B cell (primary cell): Measurements from ENCODE around the gene TNN. TPM values are rescaled to one million over a fixed set of nuclear protein-coding genes. Genes with fewer than 3 reads are reported as not detected.

ENCODE experiments used
- ATAC-seq: fragments of 200-7000 bp; cut with Tn5 transposase; one replicate; pipeline ENCODE4 v1.10.0; 2021; ENCODE audit warnings: low read depth, mild to moderate bottlenecking, moderate number of reproducible peaks, moderate library complexity
- CTCF ChIA-PET: fragments of 350-600 bp; sonication (Branson Sonifier 250); formaldehyde crosslinking; loops from one replicate; lab custom pipeline; 2021; ENCODE audit warnings: antibody characterized with exemption, inconsistent platforms; lab: Charles Lee
- POLR2A ChIA-PET: fragments of 350-600 bp; sonication (Branson Sonifier 250); formaldehyde crosslinking; loops from one replicate; lab custom pipeline; 2021; ENCODE audit warnings: antibody characterized with exemption; lab: Charles Lee
- DNase-seq: peaks from one replicate; pipeline ENCODE4 v3.0.0; 2013
- H2AFZ ChIP-seq: 2 replicates; pipeline ENCODE4 v1.6.1; 2012; ENCODE audit warnings: mild to moderate bottlenecking, low read depth, low read length; ENCODE audit not compliant: insufficient read depth, poor library complexity, severe bottlenecking
- H3K27ac ChIP-seq, 2 donors: 1 replicate in 1 of 2; 2 replicates in 1 of 2; pipeline ENCODE4 v1.5.1; 2012 to 2013; ENCODE audit warnings: low read length in 2 of 2, mild to moderate bottlenecking in 2 of 2, moderate library complexity in 1 of 2
- H3K27me3 ChIP-seq, 4 experiments: fragments of 200-600 bp in 1 of 4; sonication (generic) in 1 of 4; replicated peaks in 1 of 4; 1 replicate in 2 of 4; 2 replicates in 2 of 4; pipeline versions ENCODE4 v1.6.1 to v1.7.0; 2013 to 2016; ENCODE audit warnings: low read length in 3 of 4, mild to moderate bottlenecking in 2 of 4, mixed read lengths in 1 of 4, moderate library complexity in 1 of 4; ENCODE audit not compliant: insufficient read depth in 4 of 4, control insufficient read depth in 3 of 4; ENCODE audit errors: control extremely low read depth in 1 of 4
- H3K36me3 ChIP-seq, 2 experiments: replicated peaks in 1 of 2; 1 replicate in 1 of 2; 2 replicates in 1 of 2; pipeline versions ENCODE4 v1.6.1 to v1.7.1; 2013; ENCODE audit warnings: low read length in 1 of 2; ENCODE audit not compliant: insufficient read depth in 2 of 2, control insufficient read depth in 1 of 2; ENCODE audit errors: control extremely low read depth in 1 of 2, extremely low read depth in 1 of 2
- H3K4me1 ChIP-seq, 2 donors: fragments of 200-600 bp in 1 of 2; sonication (generic) in 1 of 2; 1 replicate in 1 of 2; 2 replicates in 1 of 2; pipeline versions ENCODE4 v1.5.1 to v1.6.1; 2013 to 2017; ENCODE audit warnings: low read length in 2 of 2; ENCODE audit not compliant: control insufficient read depth in 2 of 2, insufficient read depth in 2 of 2
- H3K4me2 ChIP-seq: replicated peaks from 2 replicates; pipeline ENCODE3; 2012; ENCODE audit warnings: mild to moderate bottlenecking, low read depth, low read length; ENCODE audit not compliant: poor library complexity, severe bottlenecking
- H3K4me3 ChIP-seq, 5 experiments: fragments of 200-600 bp in 1 of 5; sonication (generic) in 1 of 5; 1 replicate in 3 of 5; 2 replicates in 2 of 5; pipeline versions ENCODE4 v1.5.1 to v1.7.0; 2011 to 2016; ENCODE audit warnings: low read length in 4 of 5, mild to moderate bottlenecking in 4 of 5, low read depth in 2 of 5, control low read depth in 1 of 5, moderate library complexity in 1 of 5; ENCODE audit not compliant: insufficient read depth in 1 of 5; ENCODE audit errors: control extremely low read depth in 1 of 5, extremely low read depth in 1 of 5
- H3K79me2 ChIP-seq: fragments of 200-600 bp; sonication (generic); one replicate; pipeline ENCODE4 v1.6.0; 2016; ENCODE audit warnings: low read length; ENCODE audit not compliant: control insufficient read depth, insufficient read depth
- H3K9ac ChIP-seq: fragments of 200-600 bp; sonication (generic); 2 replicates; pipeline ENCODE4 v1.6.1; 2017; ENCODE audit warnings: mild to moderate bottlenecking, low read length, moderate library complexity
- H3K9me3 ChIP-seq, 3 donors: one replicate each; pipeline versions ENCODE4 v1.6.1 to v1.7.1; 2013; ENCODE audit warnings: low read length in 2 of 3; ENCODE audit not compliant: control insufficient read depth in 2 of 3, insufficient read depth in 1 of 3; ENCODE audit errors: control extremely low read depth in 1 of 3
- H4K20me1 ChIP-seq: 2 replicates; pipeline ENCODE4 v1.6.0; 2012; ENCODE audit warnings: mild to moderate bottlenecking, low read length; ENCODE audit not compliant: insufficient read depth, control insufficient read depth, poor library complexity, severe bottlenecking
- H3K27ac Mint-ChIP-seq: one replicate; pipeline ENCODE4 v1.8.0; 2021; ENCODE audit warnings: mixed read lengths
- H3K27me3 Mint-ChIP-seq: one replicate; pipeline ENCODE4 v1.8.0; 2021; ENCODE audit warnings: mixed read lengths
- H3K4me1 Mint-ChIP-seq: one replicate; pipeline ENCODE4 v1.8.0; 2021; ENCODE audit warnings: mixed read lengths
- H3K4me3 Mint-ChIP-seq: one replicate; pipeline ENCODE4 v1.8.0; 2021; ENCODE audit warnings: mixed read lengths
- H3K9me3 Mint-ChIP-seq: one replicate; pipeline ENCODE4 v1.8.0; 2022; ENCODE audit warnings: mixed read lengths; ENCODE audit not compliant: insufficient read depth
- CTCF ChIP-seq: fragments of 200-600 bp; IDR thresholded peaks from one replicate; pipeline ENCODE4 v1.8.0; 2022; ENCODE audit warnings: antibody characterized with exemption, mild to moderate bottlenecking
- EZH2 ChIP-seq: IDR thresholded peaks from 2 replicates; pipeline ENCODE4 v1.6.1; 2012; ENCODE audit warnings: borderline replicate concordance, low read depth, mild to moderate bottlenecking, moderate library complexity, low read length; ENCODE audit not compliant: insufficient read depth, poor library complexity, severe bottlenecking
- WGBS: methylation state at CpG from one replicate; pipeline ENCODE4 v1.1.5; 2013; ENCODE audit warnings: missing lambda C conversion rate; ENCODE audit not compliant: insufficient coverage; 5-methylcytosine and 5-hydroxymethylcytosine counted together
- intact Hi-C: fragments of 100-400 bp; cut with micrococcal nuclease; formaldehyde crosslinking; loops from one replicate; pipeline ENCODE4 v1.10.0; 2022
- polyA plus RNA-seq: library from polyadenylated mRNA; depleted of rRNA; stranded (reverse); fragments of >200 nt; gene quantifications from 2 replicates; pipeline ENCODE4 v1.2.3, GENCODE V29; 2012
- total RNA-seq, 2 donors: library from RNA; stranded (reverse); fragments of 120-200 nt in 1 of 2; gene quantifications; 1 replicate in 1 of 2; 2 replicates in 1 of 2; pipeline versions ENCODE4 v1.2.3 to v1.2.4, GENCODE V29; 2013 to 2022

The TNN gene
- total and polyA plus RNA-seq, 2 donors (not counting 1 experiment from before 2014, with no cell fraction given): not detected

- CTCF ChIA-PET: interaction anchor here (1.2 to 7.2 kb wide), 3 partner anchors 30 to 39 kb away, joined by 8 to 90 read pairs (median 9); no protein-coding TSS in a partner anchor
Observed at GRCh38 chr1:175185903-175186302, 118.3 kb downstream of the TNN start.

More at GRCh38 chr1:175185903-175186302, 118.3 kb downstream of the TNN start:
- H3K4me1 ChIP-seq: peaks cover 97 to 99% of the 10 kb centered on the region in 2 donors
- intact Hi-C loops: no loop called here
- no peak for ATAC-seq
- no peaks in the 10 kb centered on the region for H3K9me3 ChIP-seq
- Mint-ChIP-seq H3K27ac (no peak overlapping the region), H3K4me3 (peak overlapping the region; percentile 99), H3K4me1 (peaks cover 98% of the 10 kb centered on the region), H3K27me3 (no peaks in the 10 kb centered on the region), H3K9me3 (no peaks in the 10 kb centered on the region)
- no CpG with 5 or more reads among the region's 1 CpG for WGBS
- POLR2A ChIA-PET: no interaction called here
- H3K4me2 ChIP-seq: peak overlapping the region; percentile 85
- no peaks in the 10 kb centered on the region for H3K27me3 ChIP-seq
- DNase-seq: no peak
- H3K36me3 ChIP-seq: peaks cover 3 to 80% of the 10 kb centered on the region in 2 experiments
- TF ChIP-seq CTCF (no peak), EZH2 (no peak)
- peaks cover 70% of the 10 kb centered on the region for H4K20me1 ChIP-seq
- peaks cover 100% of the 10 kb centered on the region for H3K79me2 ChIP-seq
- no peak overlapping the region for H2AFZ ChIP-seq
- H3K27ac ChIP-seq: peak overlapping the region in 1 of 2 donors; percentile 15
- no peak overlapping the region for H3K4me3 ChIP-seq
- no peak overlapping the region for H3K9ac ChIP-seq
